Endothelial cell of umbilical vein (primary cell): ENCODE results near the gene HOXB5. TPM values are rescaled to one million over a fixed set of nuclear protein-coding genes. Genes with fewer than 3 reads are reported as not detected.
A peak's percentile ranks its signal among the peaks of the same experiment; 100 is the strongest.

Experiments used
- BruUV-seq: library from RNA; stranded (reverse); fragments of 400-500 nt; replicated peaks from 2 replicates; lab custom pipeline; 2021; lab: Mats Ljungman, UMichigan
- CTCF ChIA-PET: fragments of 300-600, 350-600 bp; sonication (Branson Sonifier 250); formaldehyde crosslinking; loops from one replicate; lab custom pipeline; 2021; ENCODE audit warnings: antibody characterized with exemption, inconsistent platforms; lab: Charles Lee
- POLR2A ChIA-PET: fragments of 300-600, 350-600 bp; sonication (Branson Sonifier 250); formaldehyde crosslinking; loops from one replicate; lab custom pipeline; 2021; ENCODE audit warnings: antibody characterized with exemption, inconsistent platforms; lab: Charles Lee
- DNase-seq: peaks from one replicate; pipeline ENCODE4 v3.0.0-alpha.2; 2011; ENCODE audit warnings: low read depth, low spot score
- FAIRE-seq: peaks from 2 replicates; lab custom pipeline; 2011; peaks lifted over from hg19 to GRCh38; lab: Jason Lieb, UNC
- H2AFZ ChIP-seq: 2 replicates; pipeline ENCODE4 v1.6.0; 2012; ENCODE audit warnings: low read depth, low read length, control low read depth, inconsistent platforms
- H3K27ac ChIP-seq: 2 replicates; pipeline ENCODE4 v1.5.1; 2011; ENCODE audit warnings: low read depth, mild to moderate bottlenecking, control low read depth, low read length, moderate library complexity; ENCODE audit not compliant: insufficient read depth
- H3K27me3 ChIP-seq, 2 experiments: 2 replicates each; pipeline versions ENCODE4 v1.6.0 to v1.6.1; 2011; ENCODE audit warnings: low read length in 2 of 2, mixed read lengths in 1 of 2; ENCODE audit not compliant: control insufficient read depth in 2 of 2, insufficient read depth in 2 of 2
- H3K36me3 ChIP-seq, 2 experiments: 2 replicates in 1 of 2; 3 replicates in 1 of 2; pipeline ENCODE4 v1.5.1; 2011; ENCODE audit warnings: low read length in 2 of 2, mild to moderate bottlenecking in 1 of 2, moderate library complexity in 1 of 2; ENCODE audit not compliant: control insufficient read depth in 2 of 2, insufficient read depth in 2 of 2; ENCODE audit errors: extremely low read depth in 1 of 2
- H3K4me1 ChIP-seq: 3 replicates; pipeline ENCODE4 v1.5.1; 2011; ENCODE audit warnings: mild to moderate bottlenecking, low read length; ENCODE audit not compliant: control insufficient read depth, insufficient read depth; ENCODE audit errors: extremely low read depth
- H3K4me2 ChIP-seq: 2 replicates; pipeline ENCODE4 v1.6.1; 2011; ENCODE audit warnings: low read length, control low read depth, mixed read lengths; ENCODE audit not compliant: insufficient read depth
- H3K4me3 ChIP-seq, 3 experiments: fragments of 200-600 bp in 1 of 3; sonication (generic), shearing (Covaris generic) in 1 of 3; replicated peaks in 1 of 3; 2 replicates each; pipeline ENCODE4 v1.5.1; 2011 to 2016; ENCODE audit warnings: control low read depth in 3 of 3, low read length in 3 of 3, mild to moderate bottlenecking in 2 of 3, inconsistent platforms in 1 of 3, low read depth in 1 of 3, moderate library complexity in 1 of 3; ENCODE audit not compliant: insufficient read depth in 1 of 3
- H3K79me2 ChIP-seq: 2 replicates; pipeline ENCODE4 v1.6.0; 2012; ENCODE audit warnings: low read length, inconsistent platforms; ENCODE audit not compliant: control insufficient read depth, insufficient read depth
- H3K9ac ChIP-seq: replicated peaks from 2 replicates; pipeline ENCODE3; 2011; ENCODE audit warnings: low read length, control low read depth; ENCODE audit not compliant: insufficient read depth; ENCODE audit errors: extremely low read depth
- H3K9me1 ChIP-seq: replicated peaks from 3 replicates; pipeline ENCODE4 v1.6.0; 2011; ENCODE audit warnings: mild to moderate bottlenecking, low read length; ENCODE audit not compliant: control insufficient read depth, insufficient read depth; ENCODE audit errors: extremely low read depth
- H3K9me3 ChIP-seq: replicated peaks from 2 replicates; pipeline ENCODE4 v1.5.1; 2012; ENCODE audit warnings: low read length, inconsistent platforms; ENCODE audit not compliant: control insufficient read depth, insufficient read depth
- H4K20me1 ChIP-seq: replicated peaks from 2 replicates; pipeline ENCODE3; 2011; ENCODE audit warnings: mild to moderate bottlenecking, low read length; ENCODE audit not compliant: control insufficient read depth, insufficient read depth; ENCODE audit errors: extremely low read depth
- EZH2 ChIP-seq: IDR thresholded peaks from 2 replicates; pipeline ENCODE4 v1.6.1; 2012; ENCODE audit warnings: borderline replicate concordance, low read depth, mild to moderate bottlenecking, moderate library complexity, low read length, inconsistent platforms; ENCODE audit not compliant: severe bottlenecking
- dilution Hi-C: fragments of 300-500 bp; cut with MboI; formaldehyde crosslinking; loops from one replicate; pipeline ENCODE4 v1.15.0; 2019; ENCODE audit warnings: low sequenced_read_pairs; ENCODE audit not compliant: extremely low pct_ligation_motif_present
- intact Hi-C: fragments of 100-400 bp; cut with micrococcal nuclease; formaldehyde crosslinking; loops from one replicate; pipeline ENCODE4 v1.10.0; 2022
- polyA plus RNA-seq, 4 experiments: library from polyadenylated mRNA; depleted of rRNA in 3 of 4; stranded (reverse) in 3 of 4; unstranded in 1 of 4; fragments of >200 nt; gene quantifications; 2 replicates each; pipeline versions ENCODE4 v1.2.1 to v1.2.3, GENCODE V29; 2011 to 2012; ENCODE audit warnings: missing spikeins in 1 of 4
- total RNA-seq: library from RNA; stranded (reverse); gene quantifications from 2 replicates; pipeline ENCODE4 v1.2.3, GENCODE V29; 2021
- TF ChIP-seq, protein P1 (sequence below), 2 donors: IDR thresholded peaks; 1 replicate in 1 of 2; 2 replicates in 1 of 2; pipeline ENCODE4 v1.5.1; 2011; ENCODE audit warnings: low read length in 2 of 2, mild to moderate bottlenecking in 2 of 2, moderate library complexity in 2 of 2, control low read depth in 1 of 2, inconsistent platforms in 1 of 2, low read depth in 1 of 2; ENCODE audit not compliant: insufficient read depth in 1 of 2; ENCODE audit errors: extremely low read depth in 1 of 2

The HOXB5 gene
- total and polyA plus RNA-seq, 2 donors (not counting 3 experiments of a cell fraction or from before 2014, with no cell fraction given), result 2.0 to 8.5 TPM

DNA sequence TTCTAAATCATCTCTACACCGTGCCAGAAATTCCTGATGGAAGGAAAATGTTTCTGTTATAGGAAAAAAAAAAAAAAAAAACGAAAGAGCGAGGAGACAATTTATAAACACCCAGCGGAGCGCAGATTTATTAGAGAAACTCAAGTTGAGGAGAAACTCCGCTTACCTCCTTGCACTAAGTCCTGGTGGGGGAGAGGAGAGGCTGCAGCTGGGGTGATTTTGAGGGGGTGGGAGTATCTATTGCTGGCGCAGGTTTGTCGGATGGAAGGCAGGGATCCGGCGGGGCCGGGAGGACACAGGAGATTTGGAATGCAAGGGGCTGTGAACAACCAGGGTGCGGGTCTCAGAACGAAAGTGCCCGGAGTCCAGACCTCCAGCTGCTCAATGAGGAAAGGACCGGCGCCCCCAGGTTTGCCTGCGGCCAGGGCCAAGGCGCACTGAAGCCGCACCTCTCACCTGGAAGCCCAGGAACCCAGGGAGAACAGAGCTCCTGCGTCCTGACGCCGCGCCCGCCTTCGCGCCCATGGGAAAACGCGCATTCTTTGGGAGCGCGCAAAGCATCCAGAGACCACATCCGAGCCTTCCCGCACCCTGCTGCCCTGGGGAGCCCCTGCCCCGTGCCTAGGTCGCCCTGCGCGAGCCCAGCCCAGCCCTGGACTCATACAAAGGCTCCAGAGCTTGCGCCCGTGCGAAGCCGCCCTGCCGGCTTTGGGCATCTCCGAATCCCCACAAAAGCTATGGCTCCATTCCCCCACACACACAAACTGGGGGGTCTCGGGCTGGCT, 24.1 kb upstream of the HOXB5 start:
- H3K4me1 ChIP-seq, result peaks cover 31% of the 10 kb centered on the region
- DNase-seq, result no peak
- POLR2A ChIA-PET, result interaction anchor here (0.6 kb wide), 1 partner anchor 391 kb away, joined by 3 read pairs; no protein-coding TSS in a partner anchor
- peak; percentile 98 for TF ChIP-seq EZH2
- TF ChIP-seq, protein P1, sequence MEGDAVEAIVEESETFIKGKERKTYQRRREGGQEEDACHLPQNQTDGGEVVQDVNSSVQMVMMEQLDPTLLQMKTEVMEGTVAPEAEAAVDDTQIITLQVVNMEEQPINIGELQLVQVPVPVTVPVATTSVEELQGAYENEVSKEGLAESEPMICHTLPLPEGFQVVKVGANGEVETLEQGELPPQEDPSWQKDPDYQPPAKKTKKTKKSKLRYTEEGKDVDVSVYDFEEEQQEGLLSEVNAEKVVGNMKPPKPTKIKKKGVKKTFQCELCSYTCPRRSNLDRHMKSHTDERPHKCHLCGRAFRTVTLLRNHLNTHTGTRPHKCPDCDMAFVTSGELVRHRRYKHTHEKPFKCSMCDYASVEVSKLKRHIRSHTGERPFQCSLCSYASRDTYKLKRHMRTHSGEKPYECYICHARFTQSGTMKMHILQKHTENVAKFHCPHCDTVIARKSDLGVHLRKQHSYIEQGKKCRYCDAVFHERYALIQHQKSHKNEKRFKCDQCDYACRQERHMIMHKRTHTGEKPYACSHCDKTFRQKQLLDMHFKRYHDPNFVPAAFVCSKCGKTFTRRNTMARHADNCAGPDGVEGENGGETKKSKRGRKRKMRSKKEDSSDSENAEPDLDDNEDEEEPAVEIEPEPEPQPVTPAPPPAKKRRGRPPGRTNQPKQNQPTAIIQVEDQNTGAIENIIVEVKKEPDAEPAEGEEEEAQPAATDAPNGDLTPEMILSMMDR (IDR thresholded peaks at IDR 0.05; ENCODE audit: extremely low read depth in 1 of 2, insufficient read depth in 1 of 2, low read depth in 1 of 2, low read length in 2 of 2), result no peak
- BruUV-seq, result no TSS peak
- H3K4me3 ChIP-seq, result no peak overlapping the region
- H4K20me1 ChIP-seq, result no peaks in the 10 kb centered on the region
- H3K27me3 ChIP-seq, result peaks cover 59 to 72% of the 10 kb centered on the region in 2 experiments
- dilution Hi-C loops (no loop called here), intact Hi-C loops (loop anchor here (1.0 to 5.0 kb wide), 8 partner anchors 125 to 592 kb away; no protein-coding TSS in a partner anchor)
- H3K36me3 ChIP-seq, result no peaks in the 10 kb centered on the region
- H3K27ac ChIP-seq, result no peak overlapping the region
- H3K9ac ChIP-seq, result no peak overlapping the region
- H2AFZ ChIP-seq, result no peak overlapping the region
- FAIRE-seq, result no peak
- peak overlapping the region; percentile 13 for H3K4me2 ChIP-seq
- CTCF ChIA-PET, result interaction anchor here (0.7 to 6.3 kb wide), 27 partner anchors 8 to 599 kb away, joined by 3 to 45 read pairs (median 6); no protein-coding TSS in a partner anchor
- H3K9me1 ChIP-seq, result no peaks in the 10 kb centered on the region
- peaks cover 2% of the 10 kb centered on the region for H3K79me2 ChIP-seq
- H3K9me3 ChIP-seq, result no peaks in the 10 kb centered on the region
